Daoy (cell line): Measurements from ENCODE around the gene HS1BP3. TPM values are rescaled to one million over a fixed set of nuclear protein-coding genes. Genes with fewer than 3 reads are reported as not detected.

ENCODE experiments used
- DNase-seq: peaks from one replicate; pipeline ENCODE4 v3.0.0-alpha.2; 2015; ENCODE audit warnings: low read depth
- total RNA-seq: library from RNA; depleted of rRNA; stranded (reverse); fragments of >200 nt; shearing (Covaris generic); gene quantifications from 2 replicates; pipeline ENCODE4 v1.2.3, GENCODE V29; 2014; rRNA removed

HS1BP3 gene
- total RNA-seq, 1 experiment from 2014 or later: 6.9 TPM

- no peak for DNase-seq
These were observed 80.6 kb downstream of the HS1BP3 start for GRCh38 chr2:20570249-20570648.

GRCh38 chr2:20569464-20570223 lies 81.3 kb downstream of the HS1BP3 start:
- no peak for DNase-seq

- no peak for DNase-seq
These were observed 82.1 kb downstream of the HS1BP3 start for GRCh38 chr2:20568501-20569463.

- no peak for DNase-seq
These were observed 83.0 kb downstream of the HS1BP3 start for GRCh38 chr2:20567926-20568179.

Other genes starting within 250 kb of the HS1BP3 start
- gene RHOB, start 204.0 kb downstream of the HS1BP3 start, total RNA-seq: 115 and 121 TPM in 2 replicates
- gene GDF7, start 16.0 kb upstream of the HS1BP3 start, total RNA-seq: 0.06 and 0.11 TPM in 2 replicates
- gene LDAH, start 172.0 kb upstream of the HS1BP3 start, total RNA-seq: 15.7 and 24.5 TPM in 2 replicates